Upper lobe of left lung (tissue), 4 donors: ENCODE data around the gene CRTAC1.

Experiments used
- POLR2A ChIP-seq, 4 donors: fragments of 450-650 bp; IDR thresholded peaks; one replicate each; pipeline ENCODE4 v1.5.1; 2016 to 2017; ENCODE audit warnings: antibody characterized with exemption in 4 of 4, mild to moderate bottlenecking in 2 of 4
- POLR2AphosphoS5 ChIP-seq, 2 donors: sonication (generic); formaldehyde crosslinking; IDR thresholded peaks; one replicate each; pipeline ENCODE4 v1.5.1; 2017; ENCODE audit warnings: antibody characterized with exemption in 2 of 2
- TF ChIP-seq, protein P1 (sequence below), 6 experiments: fragments of 450-650 bp in 4 of 6; fragments of 200-600 bp in 2 of 6; sonication (generic) in 2 of 6; IDR thresholded peaks; one replicate each; pipeline ENCODE4 v1.5.1; 2016 to 2019; ENCODE audit warnings: antibody characterized with exemption in 6 of 6

DNA sequence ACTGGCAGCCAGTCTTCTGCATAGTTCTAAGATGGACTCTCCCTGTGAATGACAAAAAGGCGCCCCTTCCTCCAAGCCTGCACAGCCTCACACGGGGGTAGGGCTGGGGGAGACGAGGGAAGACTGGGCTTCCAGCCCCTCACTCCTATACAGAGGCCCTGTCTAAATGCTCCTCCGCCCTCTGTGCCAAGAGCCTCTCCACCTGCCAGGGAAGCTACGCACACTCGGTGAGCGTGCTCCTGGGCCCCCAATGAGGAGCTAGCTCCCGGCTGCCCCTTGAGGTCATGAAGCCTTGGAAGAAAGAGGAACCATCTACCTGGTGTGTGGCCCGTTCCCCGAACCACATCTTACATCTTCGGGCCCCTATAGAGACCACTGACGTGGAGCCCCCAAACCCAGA lies 54.8 kb downstream of the CRTAC1 start:
- TF ChIP-seq, protein P1, sequence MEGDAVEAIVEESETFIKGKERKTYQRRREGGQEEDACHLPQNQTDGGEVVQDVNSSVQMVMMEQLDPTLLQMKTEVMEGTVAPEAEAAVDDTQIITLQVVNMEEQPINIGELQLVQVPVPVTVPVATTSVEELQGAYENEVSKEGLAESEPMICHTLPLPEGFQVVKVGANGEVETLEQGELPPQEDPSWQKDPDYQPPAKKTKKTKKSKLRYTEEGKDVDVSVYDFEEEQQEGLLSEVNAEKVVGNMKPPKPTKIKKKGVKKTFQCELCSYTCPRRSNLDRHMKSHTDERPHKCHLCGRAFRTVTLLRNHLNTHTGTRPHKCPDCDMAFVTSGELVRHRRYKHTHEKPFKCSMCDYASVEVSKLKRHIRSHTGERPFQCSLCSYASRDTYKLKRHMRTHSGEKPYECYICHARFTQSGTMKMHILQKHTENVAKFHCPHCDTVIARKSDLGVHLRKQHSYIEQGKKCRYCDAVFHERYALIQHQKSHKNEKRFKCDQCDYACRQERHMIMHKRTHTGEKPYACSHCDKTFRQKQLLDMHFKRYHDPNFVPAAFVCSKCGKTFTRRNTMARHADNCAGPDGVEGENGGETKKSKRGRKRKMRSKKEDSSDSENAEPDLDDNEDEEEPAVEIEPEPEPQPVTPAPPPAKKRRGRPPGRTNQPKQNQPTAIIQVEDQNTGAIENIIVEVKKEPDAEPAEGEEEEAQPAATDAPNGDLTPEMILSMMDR (IDR thresholded peaks at IDR 0.05): no peak
- TF ChIP-seq POLR2AphosphoS5 (IDR thresholded peaks at IDR 0.05) (no peak), POLR2A (IDR thresholded peaks at IDR 0.05) (no peak)
